K562 (cell line): ENCODE results near the gene JPT2. TPM values are rescaled to one million over a fixed set of nuclear protein-coding genes. Genes with fewer than 3 reads are reported as not detected.

Experiments used
- CBX8 ChIP-seq: fragments of 200-600 bp; sonication (generic); IDR thresholded peaks from 2 replicates; pipeline ENCODE4 v1.6.1; 2012; ENCODE audit warnings: borderline replicate concordance, mixed run types, low read depth, mild to moderate bottlenecking, moderate library complexity, mixed read lengths, low read length, control low read depth, inconsistent platforms; ENCODE audit not compliant: poor library complexity, severe bottlenecking; ENCODE audit errors: extremely low read depth
- CREB1 ChIP-seq, 2 experiments: sonication (generic) in 1 of 2; formaldehyde crosslinking in 1 of 2; IDR thresholded peaks; 2 replicates each; pipeline versions ENCODE4 v1.6.1 to v1.8.0; 2012 to 2022; ENCODE audit warnings: inconsistent platforms in 1 of 2, mild to moderate bottlenecking in 1 of 2, missing genetic modification reagents in 1 of 2, moderate library complexity in 1 of 2
- CTBP1 ChIP-seq: fragments of 450-650 bp; IDR thresholded peaks from 2 replicates; pipeline ENCODE4 v1.6.1; 2016; ENCODE audit warnings: borderline replicate concordance
- ELF2 ChIP-seq: fragments of 250-450 bp; sonication (Bioruptor Pico); IDR thresholded peaks from 2 replicates; pipeline ENCODE4 v1.5.0; 2021; ENCODE audit warnings: mild to moderate bottlenecking
- ETS2 ChIP-seq: IDR thresholded peaks from 2 replicates; pipeline ENCODE4 v1.6.1; 2016; ENCODE audit warnings: borderline replicate concordance, missing genetic modification characterization, mild to moderate bottlenecking, moderate library complexity, missing compliant biosample characterization; ENCODE audit not compliant: poor library complexity, severe bottlenecking
- HEY1 ChIP-seq: fragments of 250-450 bp; sonication (Bioruptor Pico); IDR thresholded peaks from 2 replicates; pipeline ENCODE4 v1.5.0; 2020; ENCODE audit warnings: mild to moderate bottlenecking, moderate library complexity, borderline replicate concordance
- KHSRP ChIP-seq: fragments of 450-650 bp; IDR thresholded peaks from 2 replicates; pipeline ENCODE4 v1.6.1; 2017
- MEF2A ChIP-seq: IDR thresholded peaks from 2 replicates; pipeline ENCODE4 v1.6.1; 2011; ENCODE audit warnings: low read depth, mild to moderate bottlenecking, low read length, moderate library complexity; ENCODE audit not compliant: control insufficient read depth
- NCOA6 ChIP-seq: fragments of 450-650 bp; IDR thresholded peaks from 2 replicates; pipeline ENCODE4 v1.6.1; 2017; ENCODE audit warnings: mild to moderate bottlenecking
- NR1H2 ChIP-seq: sonication (generic); formaldehyde crosslinking; IDR thresholded peaks from 2 replicates; pipeline ENCODE4 v1.4.0; 2020; ENCODE audit warnings: mild to moderate bottlenecking, missing genetic modification reagents
- POLR3G ChIP-seq: IDR thresholded peaks from 2 replicates; pipeline ENCODE4 v1.6.1; 2011; ENCODE audit not compliant: insufficient read length, insufficient replicate concordance; ENCODE audit errors: extremely low read depth
- PPARD ChIP-seq: fragments of 250-450 bp; sonication (Bioruptor Pico); IDR thresholded peaks from 2 replicates; pipeline ENCODE4 v1.8.0; 2022; ENCODE audit warnings: inconsistent platforms, mild to moderate bottlenecking, moderate library complexity
- SAFB ChIP-seq: fragments of 200-400 bp; formaldehyde crosslinking; IDR thresholded peaks from 2 replicates; pipeline ENCODE4 v1.6.1; 2017; ENCODE audit warnings: low read depth, low read length, borderline replicate concordance
- TCF7L2 ChIP-seq: fragments of 150-350 bp; IDR thresholded peaks from 2 replicates; pipeline ENCODE4 v1.6.1; 2016; ENCODE audit warnings: low read depth, mild to moderate bottlenecking, low read length, moderate library complexity
- ZBTB7A ChIP-seq: IDR thresholded peaks from 2 replicates; pipeline ENCODE4 v1.6.1; 2011; ENCODE audit warnings: low read depth, mild to moderate bottlenecking, low read length, moderate library complexity, borderline replicate concordance; ENCODE audit not compliant: control insufficient read depth
- ZNF134 ChIP-seq: fragments of 250-450 bp; sonication (Bioruptor Pico); conservative IDR thresholded peaks from 2 replicates; pipeline ENCODE4 v1.4.0; 2020
- ZNF717 ChIP-seq: fragments of 250-450 bp; sonication (Bioruptor Pico); IDR thresholded peaks from 2 replicates; pipeline ENCODE4 v1.5.0; 2021
- ZNF780A ChIP-seq: fragments of 250-450 bp; sonication (Bioruptor Pico); IDR thresholded peaks from 2 replicates; pipeline ENCODE4 v1.5.0; 2021; ENCODE audit warnings: mild to moderate bottlenecking
- ZSCAN29 ChIP-seq: fragments of 450-650 bp; IDR thresholded peaks from 2 replicates; pipeline ENCODE4 v1.6.1; 2017
- polyA plus RNA-seq, 8 experiments: library from polyadenylated mRNA; depleted of rRNA in 4 of 8; stranded (reverse) in 5 of 8; unstranded in 3 of 8; fragments of >200 nt; fragmentation: Nextera tagmentation in 2 of 8; fragmentation: Illumina TruSeq in 1 of 8; extraction: Ambion mirVana in 2 of 8; extraction: Trizol in 1 of 8; gene quantifications; 2 replicates each; pipeline versions ENCODE4 v1.2.1 to v1.2.3, GENCODE V29; 2011 to 2014; ENCODE audit warnings: inconsistent platforms in 1 of 8, missing spikeins in 1 of 8
- total RNA-seq, 7 experiments: library from RNA; depleted of rRNA in 6 of 7; stranded (reverse); fragments of >200 nt in 6 of 7; fragmentation: Illumina TruSeq in 2 of 7; extraction: Trizol in 2 of 7; gene quantifications; 2 replicates each; pipeline versions ENCODE4 v1.2.1 to v1.2.3, GENCODE V29; 2011 to 2021; ENCODE audit warnings: low replicate concordance in 1 of 7
- TF ChIP-seq, protein P1 (sequence below): IDR thresholded peaks from 3 replicates; pipeline ENCODE4 v1.6.1; 2011; ENCODE audit warnings: borderline replicate concordance, mild to moderate bottlenecking, moderate library complexity; ENCODE audit not compliant: insufficient read length; ENCODE audit errors: extremely low read depth
- TF ChIP-seq, protein P2 (sequence below): fragments of 450-650 bp; IDR thresholded peaks from 2 replicates; pipeline ENCODE4 v1.6.1; 2016; ENCODE audit warnings: mild to moderate bottlenecking
- TF ChIP-seq, protein P3 (sequence below): IDR thresholded peaks from 2 replicates; pipeline ENCODE4 v1.6.1; 2016; ENCODE audit warnings: missing genetic modification characterization, missing compliant biosample characterization

The JPT2 gene
- total and polyA plus RNA-seq, 9 of the 15 experiments (the other 6 are each of a cell fraction or from before 2014, with no cell fraction given): 25.5 to 133 (median 106) TPM

DNA sequence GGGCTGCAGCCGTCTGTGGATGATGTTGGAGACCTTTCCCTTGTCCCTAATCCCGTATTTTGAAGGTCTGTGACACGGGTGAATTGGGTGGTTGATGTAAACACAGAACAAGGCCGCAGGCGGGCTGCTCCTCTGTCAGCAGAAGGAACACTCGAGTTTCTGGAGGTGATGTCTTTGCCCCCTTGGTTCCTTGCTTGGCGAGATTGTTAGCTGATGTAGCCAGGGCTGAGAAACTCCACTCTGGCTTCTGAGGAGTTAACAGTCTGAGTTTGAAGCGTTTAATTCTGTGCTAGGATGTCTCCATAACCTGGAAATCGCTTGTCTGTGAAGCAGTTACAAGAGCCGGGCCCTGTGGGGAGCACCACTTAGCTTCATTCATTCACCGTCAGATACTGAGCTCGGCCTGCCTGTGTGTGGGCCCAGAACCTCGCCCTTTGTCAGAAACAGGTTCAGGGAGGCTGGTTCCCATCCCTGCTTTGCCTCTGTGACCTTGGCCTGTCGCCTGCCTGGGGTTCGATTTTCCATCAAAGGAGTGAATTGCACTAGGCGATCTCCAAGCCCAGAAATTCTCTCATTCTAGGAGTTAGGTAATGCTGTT is 29.2 kb downstream of the JPT2 start (continued):
- TF ChIP-seq, protein P1, sequence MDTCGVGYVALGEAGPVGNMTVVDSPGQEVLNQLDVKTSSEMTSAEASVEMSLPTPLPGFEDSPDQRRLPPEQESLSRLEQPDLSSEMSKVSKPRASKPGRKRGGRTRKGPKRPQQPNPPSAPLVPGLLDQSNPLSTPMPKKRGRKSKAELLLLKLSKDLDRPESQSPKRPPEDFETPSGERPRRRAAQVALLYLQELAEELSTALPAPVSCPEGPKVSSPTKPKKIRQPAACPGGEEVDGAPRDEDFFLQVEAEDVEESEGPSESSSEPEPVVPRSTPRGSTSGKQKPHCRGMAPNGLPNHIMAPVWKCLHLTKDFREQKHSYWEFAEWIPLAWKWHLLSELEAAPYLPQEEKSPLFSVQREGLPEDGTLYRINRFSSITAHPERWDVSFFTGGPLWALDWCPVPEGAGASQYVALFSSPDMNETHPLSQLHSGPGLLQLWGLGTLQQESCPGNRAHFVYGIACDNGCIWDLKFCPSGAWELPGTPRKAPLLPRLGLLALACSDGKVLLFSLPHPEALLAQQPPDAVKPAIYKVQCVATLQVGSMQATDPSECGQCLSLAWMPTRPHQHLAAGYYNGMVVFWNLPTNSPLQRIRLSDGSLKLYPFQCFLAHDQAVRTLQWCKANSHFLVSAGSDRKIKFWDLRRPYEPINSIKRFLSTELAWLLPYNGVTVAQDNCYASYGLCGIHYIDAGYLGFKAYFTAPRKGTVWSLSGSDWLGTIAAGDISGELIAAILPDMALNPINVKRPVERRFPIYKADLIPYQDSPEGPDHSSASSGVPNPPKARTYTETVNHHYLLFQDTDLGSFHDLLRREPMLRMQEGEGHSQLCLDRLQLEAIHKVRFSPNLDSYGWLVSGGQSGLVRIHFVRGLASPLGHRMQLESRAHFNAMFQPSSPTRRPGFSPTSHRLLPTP: no peak
- TF ChIP-seq KHSRP (no peak), NR1H2 (CRISPR knock-in tag) (no peak), ETS2 (tag) (no peak), NCOA6 (no peak), ELF2 (0 out of 2 replicates have a peak, but pooled peaks have one; percentile 16), ZNF717 (CRISPR knock-in tag) (no peak), ZBTB7A (no peak), ZNF134 (CRISPR knock-in tag) (no peak), CTBP1 (0 out of 2 replicates have a peak, but pooled peaks have one; percentile 22), TCF7L2 (no peak), HEY1 (CRISPR knock-in tag) (no peak), MEF2A (no peak), ZSCAN29 (no peak), CBX8 (no peak), SAFB (no peak), CREB1 (IDR thresholded peaks at IDR 0.05) (no peak), CREB1 (CRISPR knock-in tag; IDR thresholded peaks at IDR 0.05) (no peak), PPARD (CRISPR knock-in tag) (no peak), ZNF780A (CRISPR knock-in tag) (no peak), POLR3G (no peak)
- TF ChIP-seq, protein P2, sequence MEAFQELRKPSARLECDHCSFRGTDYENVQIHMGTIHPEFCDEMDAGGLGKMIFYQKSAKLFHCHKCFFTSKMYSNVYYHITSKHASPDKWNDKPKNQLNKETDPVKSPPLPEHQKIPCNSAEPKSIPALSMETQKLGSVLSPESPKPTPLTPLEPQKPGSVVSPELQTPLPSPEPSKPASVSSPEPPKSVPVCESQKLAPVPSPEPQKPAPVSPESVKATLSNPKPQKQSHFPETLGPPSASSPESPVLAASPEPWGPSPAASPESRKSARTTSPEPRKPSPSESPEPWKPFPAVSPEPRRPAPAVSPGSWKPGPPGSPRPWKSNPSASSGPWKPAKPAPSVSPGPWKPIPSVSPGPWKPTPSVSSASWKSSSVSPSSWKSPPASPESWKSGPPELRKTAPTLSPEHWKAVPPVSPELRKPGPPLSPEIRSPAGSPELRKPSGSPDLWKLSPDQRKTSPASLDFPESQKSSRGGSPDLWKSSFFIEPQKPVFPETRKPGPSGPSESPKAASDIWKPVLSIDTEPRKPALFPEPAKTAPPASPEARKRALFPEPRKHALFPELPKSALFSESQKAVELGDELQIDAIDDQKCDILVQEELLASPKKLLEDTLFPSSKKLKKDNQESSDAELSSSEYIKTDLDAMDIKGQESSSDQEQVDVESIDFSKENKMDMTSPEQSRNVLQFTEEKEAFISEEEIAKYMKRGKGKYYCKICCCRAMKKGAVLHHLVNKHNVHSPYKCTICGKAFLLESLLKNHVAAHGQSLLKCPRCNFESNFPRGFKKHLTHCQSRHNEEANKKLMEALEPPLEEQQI: no peak
- TF ChIP-seq, protein P3, sequence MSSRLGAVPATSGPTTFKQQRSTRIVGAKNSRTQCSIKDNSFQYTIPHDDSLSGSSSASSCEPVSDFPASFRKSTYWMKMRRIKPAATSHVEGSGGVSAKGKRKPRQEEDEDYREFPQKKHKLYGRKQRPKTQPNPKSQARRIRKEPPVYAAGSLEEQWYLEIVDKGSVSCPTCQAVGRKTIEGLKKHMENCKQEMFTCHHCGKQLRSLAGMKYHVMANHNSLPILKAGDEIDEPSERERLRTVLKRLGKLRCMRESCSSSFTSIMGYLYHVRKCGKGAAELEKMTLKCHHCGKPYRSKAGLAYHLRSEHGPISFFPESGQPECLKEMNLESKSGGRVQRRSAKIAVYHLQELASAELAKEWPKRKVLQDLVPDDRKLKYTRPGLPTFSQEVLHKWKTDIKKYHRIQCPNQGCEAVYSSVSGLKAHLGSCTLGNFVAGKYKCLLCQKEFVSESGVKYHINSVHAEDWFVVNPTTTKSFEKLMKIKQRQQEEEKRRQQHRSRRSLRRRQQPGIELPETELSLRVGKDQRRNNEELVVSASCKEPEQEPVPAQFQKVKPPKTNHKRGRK: no peak
